CD4-positive, alpha-beta T cell (primary cell): ENCODE data around the gene SLC39A9. TPM values are rescaled to one million over a fixed set of nuclear protein-coding genes. Genes with fewer than 3 reads are reported as not detected.

Experiments used
- ATAC-seq: fragments of 200-7000 bp; cut with Tn5 transposase; one replicate; pipeline ENCODE4 v1.10.0; 2022; ENCODE audit warnings: mild to moderate bottlenecking; ENCODE audit not compliant: poor library complexity
- CTCF ChIA-PET: fragments of 350-600 bp; sonication (Branson Sonifier 250); formaldehyde crosslinking; loops from one replicate; lab custom pipeline; 2021; ENCODE audit warnings: antibody characterized with exemption, inconsistent platforms; lab: Charles Lee
- POLR2A ChIA-PET: fragments of 350-600 bp; sonication (Branson Sonifier 250); formaldehyde crosslinking; loops from one replicate; lab custom pipeline; 2021; ENCODE audit warnings: antibody characterized with exemption, inconsistent platforms; lab: Charles Lee
- DNase-seq, 14 experiments: peaks; one replicate each; pipeline ENCODE4 v3.0.0-alpha.2; 2013 to 2020; ENCODE audit warnings: mixed read lengths in 2 of 14
- H3K27ac ChIP-seq, 2 donors: one replicate each; pipeline versions ENCODE4 v1.5.1 to v1.7.0; 2013; ENCODE audit warnings: low read length in 2 of 2, low read depth in 1 of 2, mild to moderate bottlenecking in 1 of 2
- H3K27me3 ChIP-seq, 2 experiments: 1 replicate in 1 of 2; 2 replicates in 1 of 2; pipeline versions ENCODE4 v1.6.1 to v1.7.0; 2013; ENCODE audit warnings: low read length in 2 of 2, control low read depth in 1 of 2, mild to moderate bottlenecking in 1 of 2, moderate library complexity in 1 of 2; ENCODE audit not compliant: insufficient read depth in 2 of 2, control insufficient read depth in 1 of 2
- H3K36me3 ChIP-seq: one replicate; pipeline ENCODE4 v1.6.1; 2013; ENCODE audit warnings: low read length, control low read depth; ENCODE audit not compliant: insufficient read depth
- H3K4me1 ChIP-seq: one replicate; pipeline ENCODE4 v1.6.1; 2013; ENCODE audit warnings: low read length, control low read depth; ENCODE audit not compliant: insufficient read depth
- H3K4me3 ChIP-seq: one replicate; pipeline ENCODE4 v1.5.1; 2013; ENCODE audit warnings: mild to moderate bottlenecking, low read length, moderate library complexity
- H3K9me3 ChIP-seq, 2 experiments: 1 replicate in 1 of 2; 2 replicates in 1 of 2; pipeline versions ENCODE4 v1.6.1 to v1.7.0; 2013; ENCODE audit warnings: low read length in 2 of 2, mild to moderate bottlenecking in 2 of 2, control low read depth in 1 of 2, moderate library complexity in 1 of 2; ENCODE audit not compliant: control insufficient read depth in 1 of 2, insufficient read depth in 1 of 2
- H3K27ac Mint-ChIP-seq: one replicate; pipeline ENCODE4 v1.8.0; 2020; ENCODE audit warnings: mixed read lengths
- H3K27me3 Mint-ChIP-seq: one replicate; pipeline ENCODE4 v1.8.0; 2021; ENCODE audit warnings: mixed read lengths
- H3K36me3 Mint-ChIP-seq: one replicate; pipeline ENCODE4 v1.8.0; 2021; ENCODE audit warnings: low read depth, mixed read lengths
- H3K4me1 Mint-ChIP-seq: one replicate; pipeline ENCODE4 v1.8.0; 2021; ENCODE audit warnings: low read depth, mixed read lengths
- H3K4me3 Mint-ChIP-seq: one replicate; pipeline ENCODE4 v1.8.0; 2020; ENCODE audit warnings: mild to moderate bottlenecking, mixed read lengths
- H3K9me3 Mint-ChIP-seq: one replicate; pipeline ENCODE4 v1.8.0; 2020; ENCODE audit warnings: mixed read lengths
- intact Hi-C, 2 experiments: fragments of 100-400 bp; cut with DNase I in 1 of 2; cut with micrococcal nuclease in 1 of 2; formaldehyde crosslinking; loops; one replicate each; pipeline versions ENCODE4 v1.15.1 to v1.9.0; 2023 to 2025; cut with DNase I, micrococcal nuclease
- total RNA-seq, 174 experiments: library from RNA in 2 of 174; stranded (reverse) in 2 of 174; gene quantifications; one replicate each; pipeline ENCODE4 v1.2.3 and lab custom pipeline; 2021 to 2026
- TF ChIP-seq, protein P1 (sequence below): fragments of 200-600 bp; IDR thresholded peaks from one replicate; pipeline ENCODE4 v1.8.0; 2022; ENCODE audit warnings: antibody characterized with exemption, mild to moderate bottlenecking

The SLC39A9 gene
- total RNA-seq, 2 experiments from 2014 or later, result 19.5 to 20.5 TPM

DNA sequence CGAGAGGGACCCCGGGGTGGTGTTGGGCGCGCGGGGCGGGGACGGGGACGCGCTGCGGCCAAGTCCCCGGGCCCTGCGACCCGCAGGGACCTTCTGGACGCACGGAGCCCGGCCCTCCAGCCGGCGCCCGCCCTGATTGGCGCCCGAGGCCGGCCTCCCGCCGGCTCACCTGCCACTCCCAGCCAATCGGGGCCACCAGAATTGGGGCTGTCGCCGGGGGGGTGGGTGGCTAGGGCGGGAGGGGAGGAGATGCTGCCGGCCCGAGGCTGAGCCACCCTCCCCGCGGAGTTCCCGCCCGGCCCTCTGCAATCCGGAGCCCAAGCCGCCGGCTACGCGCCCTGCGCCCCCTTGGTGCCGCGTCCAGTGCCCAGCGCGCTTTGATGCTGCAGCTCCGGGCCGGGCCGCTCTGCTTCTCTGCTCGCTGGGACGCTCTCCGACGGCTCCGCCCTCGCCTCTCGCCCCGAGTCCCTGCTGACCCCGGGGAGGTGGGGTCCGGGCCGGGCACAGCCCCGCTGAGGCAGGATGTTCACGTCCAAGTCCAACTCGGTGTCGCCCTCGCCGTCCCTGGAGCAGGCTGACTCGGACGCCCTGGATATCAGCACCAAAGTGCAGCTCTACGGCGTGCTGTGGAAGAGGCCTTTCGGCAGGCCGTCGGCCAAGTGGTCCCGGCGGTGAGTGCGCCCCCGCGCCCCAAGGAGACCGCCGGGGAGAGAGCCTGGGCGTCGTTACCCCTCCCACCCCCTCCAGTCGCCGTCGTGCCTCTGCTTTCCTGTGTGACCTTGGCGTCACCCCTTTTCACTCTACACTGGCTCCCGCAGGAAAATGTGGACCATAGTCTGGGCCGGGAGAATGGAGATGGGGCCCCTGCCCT, 86.2 kb downstream of the SLC39A9 start, which contains the start of gene PLEKHD1:
TSS of gene PLEKHD1 (plus strand) at position 285 of the 871 bp plus-strand sequence. CDS start at position 523, 238 bp downstream.
- no peaks in the 10 kb centered on the region for H3K9me3 Mint-ChIP-seq
- H3K4me3 Mint-ChIP-seq, result no peak within 1 kb of the TSS
- H3K27me3 Mint-ChIP-seq, result peaks cover 68% of the 10 kb centered on the region
- DNase-seq (no peak), ATAC-seq (no peak)
- Histone ChIP-seq H3K4me3 (no peak within 1 kb of the TSS), H3K36me3 (no peaks in the 10 kb centered on the region), H3K9me3 (peaks cover 0 to 8% of the 10 kb centered on the region in 2 experiments), H3K4me1 (peaks cover 2% of the 10 kb centered on the region), H3K27me3 (peaks cover 37 to 66% of the 10 kb centered on the region in 2 experiments), H3K27ac (no peak within 1 kb of the TSS)
- TF ChIP-seq, protein P1, sequence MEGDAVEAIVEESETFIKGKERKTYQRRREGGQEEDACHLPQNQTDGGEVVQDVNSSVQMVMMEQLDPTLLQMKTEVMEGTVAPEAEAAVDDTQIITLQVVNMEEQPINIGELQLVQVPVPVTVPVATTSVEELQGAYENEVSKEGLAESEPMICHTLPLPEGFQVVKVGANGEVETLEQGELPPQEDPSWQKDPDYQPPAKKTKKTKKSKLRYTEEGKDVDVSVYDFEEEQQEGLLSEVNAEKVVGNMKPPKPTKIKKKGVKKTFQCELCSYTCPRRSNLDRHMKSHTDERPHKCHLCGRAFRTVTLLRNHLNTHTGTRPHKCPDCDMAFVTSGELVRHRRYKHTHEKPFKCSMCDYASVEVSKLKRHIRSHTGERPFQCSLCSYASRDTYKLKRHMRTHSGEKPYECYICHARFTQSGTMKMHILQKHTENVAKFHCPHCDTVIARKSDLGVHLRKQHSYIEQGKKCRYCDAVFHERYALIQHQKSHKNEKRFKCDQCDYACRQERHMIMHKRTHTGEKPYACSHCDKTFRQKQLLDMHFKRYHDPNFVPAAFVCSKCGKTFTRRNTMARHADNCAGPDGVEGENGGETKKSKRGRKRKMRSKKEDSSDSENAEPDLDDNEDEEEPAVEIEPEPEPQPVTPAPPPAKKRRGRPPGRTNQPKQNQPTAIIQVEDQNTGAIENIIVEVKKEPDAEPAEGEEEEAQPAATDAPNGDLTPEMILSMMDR, result no peak
- H3K36me3 Mint-ChIP-seq, result no peaks in the 10 kb centered on the region
- no peak within 1 kb of the TSS for H3K27ac Mint-ChIP-seq
- POLR2A ChIA-PET, result no interaction called here
- CTCF ChIA-PET, result no interaction called here
- H3K4me1 Mint-ChIP-seq, result peaks cover 7% of the 10 kb centered on the region
- intact Hi-C loops, result no loop called here

DNA sequence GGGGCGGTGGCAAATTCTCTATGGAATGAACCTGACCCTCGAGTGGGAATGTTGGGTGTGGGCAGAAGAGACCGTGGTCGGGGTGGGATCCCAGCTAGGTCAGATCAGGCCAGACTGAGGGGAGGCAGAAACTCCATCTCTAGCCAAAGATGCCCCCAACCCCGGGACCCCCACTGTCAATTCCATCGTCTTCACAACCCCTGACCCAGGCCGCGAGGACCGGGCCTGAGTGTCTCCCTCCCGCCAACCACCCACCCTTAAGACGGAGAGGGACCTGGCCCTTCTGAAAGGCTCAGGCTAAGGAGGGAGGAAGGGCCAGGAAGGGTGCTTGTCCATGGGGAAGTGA, 86.8 kb downstream of the SLC39A9 start:
- Mint-ChIP-seq H3K27me3 (peaks cover 63% of the 10 kb centered on the region), H3K27ac (no peak overlapping the region), H3K4me3 (no peak overlapping the region), H3K4me1 (peaks cover 7% of the 10 kb centered on the region), H3K36me3 (no peaks in the 10 kb centered on the region), H3K9me3 (no peaks in the 10 kb centered on the region)
- H3K27ac ChIP-seq, result no peak overlapping the region
- TF ChIP-seq, protein P1, result no peak
- CTCF ChIA-PET, result no interaction called here
- peaks cover 2% of the 10 kb centered on the region for H3K4me1 ChIP-seq
- H3K9me3 ChIP-seq, result peaks cover 0 to 8% of the 10 kb centered on the region in 2 experiments
- DNase-seq, result no peak
- POLR2A ChIA-PET, result no interaction called here
- intact Hi-C loops, result no loop called here
- H3K27me3 ChIP-seq, result peaks cover 37 to 66% of the 10 kb centered on the region in 2 experiments
- H3K36me3 ChIP-seq, result no peaks in the 10 kb centered on the region
- ATAC-seq, result no peak
- H3K4me3 ChIP-seq, result no peak overlapping the region

DNA sequence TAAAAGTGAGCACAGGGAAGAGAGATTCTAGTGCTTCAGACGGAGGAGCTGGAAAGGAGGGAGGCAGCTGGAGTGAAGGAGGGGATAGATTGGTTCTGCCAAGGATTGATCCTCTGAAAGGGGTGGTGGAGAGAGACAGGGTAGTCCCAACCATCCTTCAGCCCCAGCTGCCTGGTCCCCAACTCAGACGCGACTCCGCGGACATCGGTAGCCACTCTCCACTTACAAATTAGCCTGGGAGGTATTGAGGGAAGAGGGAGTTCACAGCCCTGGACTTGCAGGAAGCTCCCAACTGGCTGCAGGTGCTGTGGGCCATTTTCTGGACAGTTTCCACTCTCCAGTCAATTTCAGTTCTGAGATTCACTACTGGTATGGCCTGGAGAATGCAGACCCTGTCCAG, 87.2 kb downstream of the SLC39A9 start:
- Histone ChIP-seq H3K27me3 (peaks cover 37 to 66% of the 10 kb centered on the region in 2 experiments), H3K9me3 (peaks cover 0 to 8% of the 10 kb centered on the region in 2 experiments), H3K27ac (no peak overlapping the region), H3K4me3 (no peak overlapping the region), H3K36me3 (no peaks in the 10 kb centered on the region), H3K4me1 (peaks cover 2% of the 10 kb centered on the region)
- no peak for DNase-seq
- Mint-ChIP-seq H3K4me1 (peaks cover 7% of the 10 kb centered on the region), H3K4me3 (no peak overlapping the region), H3K27me3 (peaks cover 63% of the 10 kb centered on the region), H3K36me3 (no peaks in the 10 kb centered on the region), H3K27ac (no peak overlapping the region), H3K9me3 (no peaks in the 10 kb centered on the region)
- TF ChIP-seq, protein P1, result no peak
- POLR2A ChIA-PET, result no interaction called here
- CTCF ChIA-PET, result no interaction called here
- ATAC-seq, result no peak
- intact Hi-C loops, result no loop called here
